Natural killer cell (primary cell): ENCODE measurements around the gene NCCRP1. TPM values are rescaled to one million over a fixed set of nuclear protein-coding genes. Genes with fewer than 3 reads are reported as not detected.

Source experiments
- ATAC-seq, 3 donors: fragments of 150-1000 bp in 2 of 3; fragments of 200-7000 bp in 1 of 3; cut with Tn5 transposase; 1 replicate in 1 of 3; 2 replicates in 2 of 3; pipeline ENCODE4 v1.10.0; 2021; ENCODE audit warnings: mild to moderate bottlenecking in 2 of 3, moderate library complexity in 2 of 3
- DNase-seq, 2 donors: peaks; one replicate each; pipeline versions ENCODE4 v3.0.0 to v3.0.0-alpha.2; 2013 to 2021; ENCODE audit warnings: mixed read lengths in 1 of 2
- H3K27ac ChIP-seq: one replicate; pipeline ENCODE4 v1.5.1; 2013; ENCODE audit warnings: mild to moderate bottlenecking, low read length
- H3K27me3 ChIP-seq: one replicate; pipeline ENCODE4 v1.6.1; 2013; ENCODE audit warnings: low read length; ENCODE audit not compliant: control insufficient read depth, insufficient read depth
- H3K36me3 ChIP-seq: one replicate; pipeline ENCODE4 v1.6.1; 2013; ENCODE audit warnings: low read length; ENCODE audit not compliant: control insufficient read depth, insufficient read depth
- H3K4me1 ChIP-seq: one replicate; pipeline ENCODE4 v1.6.1; 2013; ENCODE audit warnings: low read length; ENCODE audit not compliant: control insufficient read depth, insufficient read depth
- H3K4me3 ChIP-seq: one replicate; pipeline ENCODE4 v1.5.1; 2013; ENCODE audit warnings: low read length
- H3K9me3 ChIP-seq: one replicate; pipeline ENCODE4 v1.6.1; 2013; ENCODE audit warnings: low read length; ENCODE audit not compliant: control insufficient read depth, insufficient read depth
- H3K27ac Mint-ChIP-seq, 2 donors: one replicate each; pipeline ENCODE4 v1.8.0; 2022; ENCODE audit warnings: mild to moderate bottlenecking in 2 of 2, mixed read lengths in 2 of 2, moderate library complexity in 1 of 2
- H3K27me3 Mint-ChIP-seq, 2 donors: one replicate each; pipeline ENCODE4 v1.8.0; 2022; ENCODE audit warnings: low read depth in 2 of 2, mixed read lengths in 2 of 2
- H3K36me3 Mint-ChIP-seq: one replicate; pipeline ENCODE4 v1.8.0; 2022; ENCODE audit warnings: mixed read lengths
- H3K4me1 Mint-ChIP-seq, 2 donors: one replicate each; pipeline ENCODE4 v1.8.0; 2022; ENCODE audit warnings: mixed read lengths in 2 of 2
- H3K4me3 Mint-ChIP-seq: one replicate; pipeline ENCODE4 v1.8.0; 2022; ENCODE audit warnings: mild to moderate bottlenecking, moderate library complexity, mixed read lengths
- H3K9me3 Mint-ChIP-seq, 2 donors: one replicate each; pipeline ENCODE4 v1.8.0; 2022; ENCODE audit warnings: mixed read lengths in 2 of 2
- CTCF ChIP-seq: fragments of 200-600 bp; IDR thresholded peaks from one replicate; pipeline ENCODE4 v1.8.0; 2022; ENCODE audit warnings: antibody characterized with exemption
- WGBS: methylation state at CpG from one replicate; pipeline ENCODE4 v1.1.7; 2013; ENCODE audit warnings: missing lambda C conversion rate; ENCODE audit not compliant: insufficient coverage; 5-methylcytosine and 5-hydroxymethylcytosine counted together
- intact Hi-C: fragments of 100-400 bp; cut with micrococcal nuclease; formaldehyde crosslinking; loops from one replicate; pipeline ENCODE4 v1.14.2; 2022
- total RNA-seq, 4 donors: library from RNA; stranded (reverse); fragments of 120-200 nt in 1 of 4; gene quantifications; one replicate each; pipeline versions ENCODE4 v1.2.3 to v1.2.4, GENCODE V29; 2013 to 2022

Gene NCCRP1
- total RNA-seq, 3 donors from 2014 or later (not counting 1 experiment from before 2014, with no cell fraction given): not detected

GRCh38 chr19:39237200-39238184 lies 40.7 kb downstream of the NCCRP1 start:
- Mint-ChIP-seq H3K9me3 (no peaks in the 10 kb centered on the region), H3K4me3 (peak overlapping the region; percentile 45), H3K36me3 (no peaks in the 10 kb centered on the region), H3K27ac (peak overlapping the region in 1 of 2 donors; percentile 78), H3K27me3 (no peaks in the 10 kb centered on the region), H3K4me1 (peaks cover 19 to 30% of the 10 kb centered on the region in 2 donors)
- Histone ChIP-seq H3K4me3 (no peak overlapping the region), H3K27me3 (no peaks in the 10 kb centered on the region), H3K27ac (peak overlapping the region; percentile 14), H3K4me1 (peaks cover 28% of the 10 kb centered on the region), H3K36me3 (no peaks in the 10 kb centered on the region), H3K9me3 (no peaks in the 10 kb centered on the region)
- intact Hi-C loops: no loop called here
- TF ChIP-seq CTCF: no peak
- DNase-seq: peak in 1 of 2 donors; percentile 60
- 35% methylated on average over 22 of the region's 22 CpGs for WGBS
- peak; percentile 35 to 68 (median 53) for ATAC-seq

GRCh38 chr19:39238209-39238608 lies 41.4 kb downstream of the NCCRP1 start:
- TF ChIP-seq CTCF: no peak
- peak overlapping the region in 1 of 2 donors; percentile 78 for H3K27ac Mint-ChIP-seq
- H3K4me3 Mint-ChIP-seq: peak overlapping the region; percentile 45
- DNase-seq (no peak), ATAC-seq (no peak)
- no peaks in the 10 kb centered on the region for H3K27me3 Mint-ChIP-seq
- WGBS: 86% methylated on average over 5 of the region's 6 CpGs
- peaks cover 19 to 30% of the 10 kb centered on the region in 2 donors for H3K4me1 Mint-ChIP-seq
- no peaks in the 10 kb centered on the region for H3K36me3 Mint-ChIP-seq
- no peak overlapping the region for H3K27ac ChIP-seq
- no peaks in the 10 kb centered on the region for H3K9me3 ChIP-seq
- no peaks in the 10 kb centered on the region for H3K9me3 Mint-ChIP-seq
- H3K36me3 ChIP-seq: no peaks in the 10 kb centered on the region
- H3K27me3 ChIP-seq: no peaks in the 10 kb centered on the region
- H3K4me1 ChIP-seq: peaks cover 28% of the 10 kb centered on the region
- intact Hi-C loops: no loop called here
- no peak overlapping the region for H3K4me3 ChIP-seq

- ATAC-seq (no peak), DNase-seq (no peak)
- H3K9me3 Mint-ChIP-seq: no peaks in the 10 kb centered on the region
- Histone ChIP-seq H3K4me1 (peaks cover 28% of the 10 kb centered on the region), H3K4me3 (no peak overlapping the region), H3K9me3 (no peaks in the 10 kb centered on the region), H3K27ac (no peak overlapping the region), H3K36me3 (no peaks in the 10 kb centered on the region), H3K27me3 (no peaks in the 10 kb centered on the region)
- H3K4me3 Mint-ChIP-seq: no peak overlapping the region
- peak overlapping the region in 1 of 2 donors; percentile 78 for H3K27ac Mint-ChIP-seq
- no peak for TF ChIP-seq CTCF
- H3K27me3 Mint-ChIP-seq: no peaks in the 10 kb centered on the region
- 96% methylated on average over 6 of the region's 6 CpGs for WGBS
- intact Hi-C loops: no loop called here
- H3K36me3 Mint-ChIP-seq: no peaks in the 10 kb centered on the region
- peaks cover 19 to 30% of the 10 kb centered on the region in 2 donors for H3K4me1 Mint-ChIP-seq
These were observed 42.2 kb downstream of the NCCRP1 start for GRCh38 chr19:39238944-39239343.
